SU-DHL-6 (cell line): ENCODE measurements around the gene C6orf15.

ENCODE experiments used
- H2AFZ ChIP-seq: fragments of 200-600 bp; sonication (generic); 2 replicates; pipeline ENCODE4 v1.6.1; 2014; ENCODE audit warnings: low read depth, mild to moderate bottlenecking, moderate library complexity, mixed read lengths, antibody characterized with exemption, low read length; ENCODE audit not compliant: severe bottlenecking
- H3F3A ChIP-seq: fragments of 200-600 bp; shearing (Covaris generic); 2 replicates; pipeline ENCODE4 v1.6.0; 2016; ENCODE audit warnings: antibody characterized with exemption, mild to moderate bottlenecking; ENCODE audit not compliant: insufficient read depth
- H3K27ac ChIP-seq: fragments of 200-600 bp; sonication (generic); 2 replicates; pipeline ENCODE4 v1.5.1; 2016; ENCODE audit warnings: low read depth, mild to moderate bottlenecking, low read length, moderate library complexity, mixed read lengths
- H3K27me3 ChIP-seq: fragments of 200-600 bp; sonication (generic), shearing (Covaris generic); 2 replicates; pipeline ENCODE4 v1.6.0; 2014; ENCODE audit warnings: mild to moderate bottlenecking, low read length
- H3K36me3 ChIP-seq: fragments of 200-600 bp; sonication (generic); 2 replicates; pipeline ENCODE4 v1.6.1; 2014; ENCODE audit warnings: mild to moderate bottlenecking, low read length, mixed read lengths
- H3K4me2 ChIP-seq: fragments of 300-600, 200-600 bp; shearing (Covaris generic), sonication (generic); 2 replicates; pipeline ENCODE4 v1.6.0; 2014; ENCODE audit warnings: low read length, low read depth, mild to moderate bottlenecking; ENCODE audit not compliant: poor library complexity, severe bottlenecking
- H3K4me3 ChIP-seq: fragments of 200-600 bp; sonication (generic); 2 replicates; pipeline ENCODE4 v1.5.1; 2014; ENCODE audit warnings: antibody characterized with exemption, low read length, mild to moderate bottlenecking, mixed read lengths; ENCODE audit not compliant: insufficient read depth, poor library complexity, severe bottlenecking
- H3K79me2 ChIP-seq: fragments of 200-600 bp; sonication (generic); 2 replicates; pipeline ENCODE4 v1.6.1; 2014; ENCODE audit warnings: mild to moderate bottlenecking, low read length, moderate library complexity; ENCODE audit not compliant: insufficient read depth
- H3K9ac ChIP-seq: fragments of 200-600 bp; sonication (generic); 2 replicates; pipeline ENCODE4 v1.7.0; 2014; ENCODE audit warnings: mild to moderate bottlenecking, low read length
- H3K9me2 ChIP-seq: fragments of 200-600 bp; sonication (generic); replicated peaks from 2 replicates; pipeline ENCODE4 v1.6.1; 2014; ENCODE audit warnings: low read length; ENCODE audit not compliant: insufficient read depth
- H3K9me3 ChIP-seq: fragments of 200-600 bp; sonication (generic); 2 replicates; pipeline ENCODE4 v1.6.1; 2014; ENCODE audit warnings: low read length, mixed read lengths; ENCODE audit not compliant: insufficient read depth
- H4K20me1 ChIP-seq: fragments of 200-600 bp; sonication (generic); 2 replicates; pipeline ENCODE4 v1.6.1; 2014; ENCODE audit warnings: low read depth, mild to moderate bottlenecking, antibody characterized with exemption, low read length, moderate library complexity, mixed read lengths
- EZH2phosphoT487 ChIP-seq: fragments of 200-600 bp; sonication (generic), shearing (Covaris generic); conservative IDR thresholded peaks from 2 replicates; pipeline ENCODE4 v1.6.1; 2018; ENCODE audit warnings: mild to moderate bottlenecking, antibody characterized with exemption, low read length, moderate library complexity, mixed read lengths
- TF ChIP-seq, protein P1 (sequence below): fragments of 200-600 bp; sonication (generic); IDR thresholded peaks from one replicate; pipeline ENCODE4 v1.5.1; 2017; ENCODE audit warnings: antibody characterized with exemption, mild to moderate bottlenecking, low read length, moderate library complexity; ENCODE audit not compliant: insufficient read depth, poor library complexity, severe bottlenecking

Gene C6orf15

GRCh38 chr6:31143148-31143547, 30.8 kb upstream of the C6orf15 start:
- H4K20me1 ChIP-seq = no peaks in the 10 kb centered on the region
- no peak overlapping the region for H3K27ac ChIP-seq
- H3K9me3 ChIP-seq = no peaks in the 10 kb centered on the region
- no peaks in the 10 kb centered on the region for H3K9me2 ChIP-seq
- no peaks in the 10 kb centered on the region for H3F3A ChIP-seq
- TF ChIP-seq EZH2phosphoT487 = no peak
- TF ChIP-seq, protein P1, sequence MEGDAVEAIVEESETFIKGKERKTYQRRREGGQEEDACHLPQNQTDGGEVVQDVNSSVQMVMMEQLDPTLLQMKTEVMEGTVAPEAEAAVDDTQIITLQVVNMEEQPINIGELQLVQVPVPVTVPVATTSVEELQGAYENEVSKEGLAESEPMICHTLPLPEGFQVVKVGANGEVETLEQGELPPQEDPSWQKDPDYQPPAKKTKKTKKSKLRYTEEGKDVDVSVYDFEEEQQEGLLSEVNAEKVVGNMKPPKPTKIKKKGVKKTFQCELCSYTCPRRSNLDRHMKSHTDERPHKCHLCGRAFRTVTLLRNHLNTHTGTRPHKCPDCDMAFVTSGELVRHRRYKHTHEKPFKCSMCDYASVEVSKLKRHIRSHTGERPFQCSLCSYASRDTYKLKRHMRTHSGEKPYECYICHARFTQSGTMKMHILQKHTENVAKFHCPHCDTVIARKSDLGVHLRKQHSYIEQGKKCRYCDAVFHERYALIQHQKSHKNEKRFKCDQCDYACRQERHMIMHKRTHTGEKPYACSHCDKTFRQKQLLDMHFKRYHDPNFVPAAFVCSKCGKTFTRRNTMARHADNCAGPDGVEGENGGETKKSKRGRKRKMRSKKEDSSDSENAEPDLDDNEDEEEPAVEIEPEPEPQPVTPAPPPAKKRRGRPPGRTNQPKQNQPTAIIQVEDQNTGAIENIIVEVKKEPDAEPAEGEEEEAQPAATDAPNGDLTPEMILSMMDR = no peak
- H3K4me3 ChIP-seq = no peak overlapping the region
- H3K27me3 ChIP-seq = no peaks in the 10 kb centered on the region
- no peak overlapping the region for H3K4me2 ChIP-seq
- H3K79me2 ChIP-seq = no peaks in the 10 kb centered on the region
- no peak overlapping the region for H3K9ac ChIP-seq
- H3K36me3 ChIP-seq = no peaks in the 10 kb centered on the region
- H2AFZ ChIP-seq = no peak overlapping the region

GRCh38 chr6:31142361-31142761, 30.0 kb upstream of the C6orf15 start:
- H3K9ac ChIP-seq = no peak overlapping the region
- no peaks in the 10 kb centered on the region for H3K9me2 ChIP-seq
- TF ChIP-seq, protein P1 = no peak
- no peak overlapping the region for H3K4me2 ChIP-seq
- no peaks in the 10 kb centered on the region for H3K36me3 ChIP-seq
- H3K27me3 ChIP-seq = no peaks in the 10 kb centered on the region
- no peaks in the 10 kb centered on the region for H3K9me3 ChIP-seq
- H3K4me3 ChIP-seq = no peak overlapping the region
- H4K20me1 ChIP-seq = no peaks in the 10 kb centered on the region
- no peaks in the 10 kb centered on the region for H3F3A ChIP-seq
- no peaks in the 10 kb centered on the region for H3K79me2 ChIP-seq
- no peak overlapping the region for H3K27ac ChIP-seq
- no peak overlapping the region for H2AFZ ChIP-seq

GRCh38 chr6:31140643-31141042, 28.3 kb upstream of the C6orf15 start:
- H3K4me3 ChIP-seq = no peak overlapping the region
- no peaks in the 10 kb centered on the region for H3K27me3 ChIP-seq
- no peaks in the 10 kb centered on the region for H3K9me2 ChIP-seq
- no peaks in the 10 kb centered on the region for H4K20me1 ChIP-seq
- no peak overlapping the region for H3K4me2 ChIP-seq
- no peak for TF ChIP-seq EZH2phosphoT487
- TF ChIP-seq, protein P1 = no peak
- H2AFZ ChIP-seq = no peak overlapping the region
- H3F3A ChIP-seq = no peaks in the 10 kb centered on the region
- no peak overlapping the region for H3K27ac ChIP-seq
- H3K9ac ChIP-seq = no peak overlapping the region
- H3K9me3 ChIP-seq = no peaks in the 10 kb centered on the region
- no peaks in the 10 kb centered on the region for H3K36me3 ChIP-seq
- no peaks in the 10 kb centered on the region for H3K79me2 ChIP-seq

GRCh38 chr6:31139599-31139998, 27.2 kb upstream of the C6orf15 start:
- H3K36me3 ChIP-seq = no peaks in the 10 kb centered on the region
- no peaks in the 10 kb centered on the region for H3K27me3 ChIP-seq
- no peaks in the 10 kb centered on the region for H3K9me2 ChIP-seq
- TF ChIP-seq EZH2phosphoT487 = no peak
- TF ChIP-seq, protein P1 = no peak
- H3F3A ChIP-seq = no peaks in the 10 kb centered on the region
- no peaks in the 10 kb centered on the region for H3K79me2 ChIP-seq
- no peak overlapping the region for H3K9ac ChIP-seq
- no peaks in the 10 kb centered on the region for H4K20me1 ChIP-seq
- no peak overlapping the region for H3K4me2 ChIP-seq
- no peaks in the 10 kb centered on the region for H3K9me3 ChIP-seq
- no peak overlapping the region for H3K4me3 ChIP-seq
- H3K27ac ChIP-seq = no peak overlapping the region
- H2AFZ ChIP-seq = no peak overlapping the region
